B cell (primary cell): Measurements from ENCODE around the gene RABAC1. TPM values are rescaled to one million over a fixed set of nuclear protein-coding genes. Genes with fewer than 3 reads are reported as not detected.

Source experiments
- ATAC-seq: fragments of 200-7000 bp; cut with Tn5 transposase; one replicate; pipeline ENCODE4 v1.10.0; 2021; ENCODE audit warnings: low read depth, mild to moderate bottlenecking, moderate number of reproducible peaks, moderate library complexity
- CTCF ChIA-PET: fragments of 350-600 bp; sonication (Branson Sonifier 250); formaldehyde crosslinking; loops from one replicate; lab custom pipeline; 2021; ENCODE audit warnings: antibody characterized with exemption, inconsistent platforms; lab: Charles Lee
- POLR2A ChIA-PET: fragments of 350-600 bp; sonication (Branson Sonifier 250); formaldehyde crosslinking; loops from one replicate; lab custom pipeline; 2021; ENCODE audit warnings: antibody characterized with exemption; lab: Charles Lee
- DNase-seq: peaks from one replicate; pipeline ENCODE4 v3.0.0; 2013
- H2AFZ ChIP-seq: 2 replicates; pipeline ENCODE4 v1.6.1; 2012; ENCODE audit warnings: mild to moderate bottlenecking, low read depth, low read length; ENCODE audit not compliant: insufficient read depth, poor library complexity, severe bottlenecking
- H3K27ac ChIP-seq, 2 donors: 1 replicate in 1 of 2; 2 replicates in 1 of 2; pipeline ENCODE4 v1.5.1; 2012 to 2013; ENCODE audit warnings: low read length in 2 of 2, mild to moderate bottlenecking in 2 of 2, moderate library complexity in 1 of 2
- H3K27me3 ChIP-seq, 4 experiments: fragments of 200-600 bp in 1 of 4; sonication (generic) in 1 of 4; replicated peaks in 1 of 4; 1 replicate in 2 of 4; 2 replicates in 2 of 4; pipeline versions ENCODE4 v1.6.1 to v1.7.0; 2013 to 2016; ENCODE audit warnings: low read length in 3 of 4, mild to moderate bottlenecking in 2 of 4, mixed read lengths in 1 of 4, moderate library complexity in 1 of 4; ENCODE audit not compliant: insufficient read depth in 4 of 4, control insufficient read depth in 3 of 4; ENCODE audit errors: control extremely low read depth in 1 of 4
- H3K36me3 ChIP-seq, 2 experiments: replicated peaks in 1 of 2; 1 replicate in 1 of 2; 2 replicates in 1 of 2; pipeline versions ENCODE4 v1.6.1 to v1.7.1; 2013; ENCODE audit warnings: low read length in 1 of 2; ENCODE audit not compliant: insufficient read depth in 2 of 2, control insufficient read depth in 1 of 2; ENCODE audit errors: control extremely low read depth in 1 of 2, extremely low read depth in 1 of 2
- H3K4me1 ChIP-seq, 2 donors: fragments of 200-600 bp in 1 of 2; sonication (generic) in 1 of 2; 1 replicate in 1 of 2; 2 replicates in 1 of 2; pipeline versions ENCODE4 v1.5.1 to v1.6.1; 2013 to 2017; ENCODE audit warnings: low read length in 2 of 2; ENCODE audit not compliant: control insufficient read depth in 2 of 2, insufficient read depth in 2 of 2
- H3K4me2 ChIP-seq: replicated peaks from 2 replicates; pipeline ENCODE3; 2012; ENCODE audit warnings: mild to moderate bottlenecking, low read depth, low read length; ENCODE audit not compliant: poor library complexity, severe bottlenecking
- H3K4me3 ChIP-seq, 5 experiments: fragments of 200-600 bp in 1 of 5; sonication (generic) in 1 of 5; 1 replicate in 3 of 5; 2 replicates in 2 of 5; pipeline versions ENCODE4 v1.5.1 to v1.7.0; 2011 to 2016; ENCODE audit warnings: low read length in 4 of 5, mild to moderate bottlenecking in 4 of 5, low read depth in 2 of 5, control low read depth in 1 of 5, moderate library complexity in 1 of 5; ENCODE audit not compliant: insufficient read depth in 1 of 5; ENCODE audit errors: control extremely low read depth in 1 of 5, extremely low read depth in 1 of 5
- H3K79me2 ChIP-seq: fragments of 200-600 bp; sonication (generic); one replicate; pipeline ENCODE4 v1.6.0; 2016; ENCODE audit warnings: low read length; ENCODE audit not compliant: control insufficient read depth, insufficient read depth
- H3K9ac ChIP-seq: fragments of 200-600 bp; sonication (generic); 2 replicates; pipeline ENCODE4 v1.6.1; 2017; ENCODE audit warnings: mild to moderate bottlenecking, low read length, moderate library complexity
- H3K9me3 ChIP-seq, 3 donors: one replicate each; pipeline versions ENCODE4 v1.6.1 to v1.7.1; 2013; ENCODE audit warnings: low read length in 2 of 3; ENCODE audit not compliant: control insufficient read depth in 2 of 3, insufficient read depth in 1 of 3; ENCODE audit errors: control extremely low read depth in 1 of 3
- H4K20me1 ChIP-seq: 2 replicates; pipeline ENCODE4 v1.6.0; 2012; ENCODE audit warnings: mild to moderate bottlenecking, low read length; ENCODE audit not compliant: insufficient read depth, control insufficient read depth, poor library complexity, severe bottlenecking
- H3K27ac Mint-ChIP-seq: one replicate; pipeline ENCODE4 v1.8.0; 2021; ENCODE audit warnings: mixed read lengths
- H3K27me3 Mint-ChIP-seq: one replicate; pipeline ENCODE4 v1.8.0; 2021; ENCODE audit warnings: mixed read lengths
- H3K4me1 Mint-ChIP-seq: one replicate; pipeline ENCODE4 v1.8.0; 2021; ENCODE audit warnings: mixed read lengths
- H3K4me3 Mint-ChIP-seq: one replicate; pipeline ENCODE4 v1.8.0; 2021; ENCODE audit warnings: mixed read lengths
- H3K9me3 Mint-ChIP-seq: one replicate; pipeline ENCODE4 v1.8.0; 2022; ENCODE audit warnings: mixed read lengths; ENCODE audit not compliant: insufficient read depth
- CTCF ChIP-seq: fragments of 200-600 bp; IDR thresholded peaks from one replicate; pipeline ENCODE4 v1.8.0; 2022; ENCODE audit warnings: antibody characterized with exemption, mild to moderate bottlenecking
- EZH2 ChIP-seq: IDR thresholded peaks from 2 replicates; pipeline ENCODE4 v1.6.1; 2012; ENCODE audit warnings: borderline replicate concordance, low read depth, mild to moderate bottlenecking, moderate library complexity, low read length; ENCODE audit not compliant: insufficient read depth, poor library complexity, severe bottlenecking
- WGBS: methylation state at CpG from one replicate; pipeline ENCODE4 v1.1.5; 2013; ENCODE audit warnings: missing lambda C conversion rate; ENCODE audit not compliant: insufficient coverage; 5-methylcytosine and 5-hydroxymethylcytosine counted together
- intact Hi-C: fragments of 100-400 bp; cut with micrococcal nuclease; formaldehyde crosslinking; loops from one replicate; pipeline ENCODE4 v1.10.0; 2022
- polyA plus RNA-seq: library from polyadenylated mRNA; depleted of rRNA; stranded (reverse); fragments of >200 nt; gene quantifications from 2 replicates; pipeline ENCODE4 v1.2.3, GENCODE V29; 2012
- total RNA-seq, 2 donors: library from RNA; stranded (reverse); fragments of 120-200 nt in 1 of 2; gene quantifications; 1 replicate in 1 of 2; 2 replicates in 1 of 2; pipeline versions ENCODE4 v1.2.3 to v1.2.4, GENCODE V29; 2013 to 2022

RABAC1 gene
- total and polyA plus RNA-seq, 2 donors (not counting 1 experiment from before 2014, with no cell fraction given) = 146 to 190 TPM

GRCh38 chr19:41926763-41927496, 32.2 kb downstream of the RABAC1 start:
- ChIA-PET CTCF (no interaction called here), POLR2A (interaction anchor here (0.5 to 1.3 kb wide), 2 partner anchors 43 to 1492 kb away, joined by 4 read pairs; no protein-coding TSS in a partner anchor)
- Histone ChIP-seq H3K79me2 (peaks cover 10% of the 10 kb centered on the region), H2AFZ (no peak overlapping the region), H3K9ac (no peak overlapping the region), H3K9me3 (peaks cover 0 to 6% (median 0%) of the 10 kb centered on the region in 3 donors), H4K20me1 (no peaks in the 10 kb centered on the region), H3K4me3 (no peak overlapping the region), H3K27me3 (peaks cover 0 to 46% (median 14%) of the 10 kb centered on the region in 4 experiments), H3K4me1 (peaks cover 66 to 73% of the 10 kb centered on the region in 2 donors), H3K27ac (no peak overlapping the region), H3K4me2 (peak overlapping the region; percentile 94), H3K36me3 (no peaks in the 10 kb centered on the region)
- H3K9me3 Mint-ChIP-seq = no peaks in the 10 kb centered on the region
- peaks cover 16% of the 10 kb centered on the region for H3K27me3 Mint-ChIP-seq
- no peak overlapping the region for H3K4me3 Mint-ChIP-seq
- intact Hi-C loops = no loop called here
- DNase-seq (no peak), ATAC-seq (no peak)
- WGBS = 60% methylated on average over 16 of the region's 16 CpGs
- peaks cover 37% of the 10 kb centered on the region for H3K4me1 Mint-ChIP-seq
- TF ChIP-seq CTCF (no peak), EZH2 (no peak)
- H3K27ac Mint-ChIP-seq = no peak overlapping the region
